HG03066 (cell line): ENCODE data around the gene OSM.

ENCODE experiments used
- ATAC-seq: cut with Tn5 transposase; IDR thresholded peaks from one replicate; pipeline ENCODE4 v1.9.1; 2021; ENCODE audit warnings: low read depth; ENCODE audit not compliant: unreplicated experiment

The OSM gene

DNA sequence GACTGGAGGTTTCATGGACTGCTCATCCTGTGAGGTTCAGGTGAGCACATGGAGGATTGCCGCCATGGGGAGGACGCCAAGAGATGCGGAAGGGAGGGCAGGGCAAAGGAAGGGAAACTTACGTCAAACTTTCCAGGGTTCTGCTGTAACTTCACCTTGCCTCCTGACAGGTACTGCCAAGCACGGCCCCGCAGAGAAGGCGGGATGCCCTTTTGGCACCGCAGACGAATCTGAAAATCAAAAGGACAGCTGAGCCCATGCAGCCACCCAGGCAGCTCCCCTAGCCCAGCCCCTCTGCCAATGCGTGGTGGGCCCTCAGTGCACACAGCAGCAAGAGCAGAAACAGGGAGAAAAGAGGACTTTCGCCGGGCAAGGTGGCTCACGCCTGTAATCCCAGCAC lies 32.7 kb upstream of the OSM start:
- no peak for ATAC-seq

DNA sequence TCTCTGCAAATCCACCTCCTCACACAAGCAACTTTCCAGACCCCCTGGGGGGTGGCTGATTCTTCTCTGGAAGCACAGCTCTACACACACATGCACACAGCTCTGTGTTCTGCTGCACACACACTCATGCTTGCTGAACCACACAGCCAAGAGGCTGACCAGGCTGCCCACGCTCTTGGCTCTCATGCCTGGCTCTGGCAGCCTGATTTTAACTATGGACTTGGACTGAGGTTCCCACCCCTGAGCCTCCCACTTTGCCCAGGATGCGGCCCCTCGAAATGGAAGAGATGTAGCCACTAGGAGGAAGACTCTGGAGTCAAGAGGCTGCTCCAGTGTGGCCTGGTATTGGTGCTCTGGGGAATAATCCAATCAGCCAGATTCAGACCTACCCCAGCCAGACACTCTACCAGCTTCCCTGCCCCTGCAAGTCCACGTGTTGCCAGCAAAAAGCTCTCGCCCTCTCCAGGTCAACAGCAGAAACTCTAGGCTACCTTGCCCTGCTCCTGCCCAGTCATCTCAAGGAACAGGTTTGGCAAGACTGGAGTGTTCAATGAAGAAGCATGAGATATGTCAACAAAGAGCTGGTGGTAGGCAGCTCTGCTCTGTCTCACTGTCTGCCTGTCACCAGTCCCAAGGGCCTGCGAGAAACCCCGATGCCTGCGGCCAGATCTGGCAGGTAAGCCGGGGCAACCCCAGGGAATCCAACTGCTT lies 31.5 kb upstream of the OSM start:
- ATAC-seq, result no peak

- no peak for ATAC-seq
Measured at GRCh38 chr22:30297276-30297990, 30.8 kb upstream of the OSM start.

- no peak for ATAC-seq
Measured at GRCh38 chr22:30296833-30297232, 30.2 kb upstream of the OSM start.

DNA sequence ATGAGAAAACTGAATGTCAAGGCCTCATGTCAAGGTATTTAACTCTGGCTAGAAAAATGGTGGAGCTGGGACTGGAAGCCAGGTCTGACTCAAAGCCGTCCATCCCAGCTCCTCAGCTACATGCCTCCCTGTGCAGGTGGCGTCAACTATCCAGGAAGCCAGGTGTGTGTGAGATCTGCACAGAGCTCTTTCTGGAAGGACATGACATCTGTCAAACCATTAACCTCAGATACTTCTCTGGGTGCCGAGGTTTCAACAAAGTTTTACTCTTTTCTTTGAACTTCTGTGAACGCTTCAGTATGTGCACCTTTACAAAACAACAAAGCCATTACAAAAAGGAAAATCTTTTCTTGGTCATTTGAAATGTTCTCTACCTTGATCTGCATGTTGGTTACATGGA lies 29.7 kb upstream of the OSM start:
- ATAC-seq, result no peak

GRCh38 chr22:30295576-30295975 lies 28.9 kb upstream of the OSM start:
- no peak for ATAC-seq

- ATAC-seq, result no peak
Measured at GRCh38 chr22:30294830-30295229, 28.2 kb upstream of the OSM start.

- ATAC-seq, result no peak
Measured at GRCh38 chr22:30294066-30294465, 27.4 kb upstream of the OSM start.

- no peak for ATAC-seq
Measured at GRCh38 chr22:30293026-30293425, 26.4 kb upstream of the OSM start.

DNA sequence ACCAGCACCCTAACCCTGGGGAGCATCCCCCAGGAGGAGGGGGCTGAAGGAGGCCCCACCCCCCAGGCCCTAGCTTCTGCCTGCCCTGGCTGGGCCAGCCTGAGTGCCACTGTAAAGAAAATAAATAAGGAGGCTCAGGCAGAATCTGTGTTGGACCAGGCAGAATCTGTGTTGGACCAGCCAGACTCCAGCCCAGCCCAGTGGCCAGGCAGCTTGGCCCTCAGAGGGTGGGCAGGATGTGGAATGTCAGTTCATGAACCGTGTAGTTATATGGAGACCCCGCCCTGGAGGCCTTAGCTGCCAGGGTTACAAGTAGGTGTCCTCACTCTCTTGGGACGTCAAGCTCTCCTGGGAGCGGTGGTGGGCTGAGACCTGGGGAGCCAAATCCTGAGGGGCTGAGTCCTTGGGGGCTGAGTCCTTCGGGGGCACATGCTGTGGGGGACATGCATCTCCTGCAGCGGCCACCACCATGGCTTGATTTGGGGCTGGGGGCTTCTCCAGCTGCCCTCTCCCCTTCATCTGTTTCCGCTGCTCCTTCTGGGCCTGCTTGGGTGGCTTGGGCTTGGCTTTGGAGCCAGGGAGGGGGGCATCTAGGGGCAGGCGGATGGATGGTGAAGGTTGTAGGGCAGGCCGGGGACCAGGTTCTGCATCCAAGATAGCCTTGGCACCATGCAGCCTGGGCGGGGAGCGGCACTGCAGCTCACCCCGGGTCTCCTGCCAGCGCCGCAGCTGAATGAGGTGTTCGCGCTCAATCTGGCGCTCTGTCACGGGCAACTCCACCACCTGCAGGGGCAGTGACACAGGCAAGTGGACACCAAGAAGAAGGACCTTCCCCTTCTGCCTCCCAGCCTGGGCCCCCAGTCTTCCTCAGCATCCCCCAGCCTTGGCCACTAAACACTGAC lies 25.7 kb upstream of the OSM start:
- ATAC-seq, result no peak

DNA sequence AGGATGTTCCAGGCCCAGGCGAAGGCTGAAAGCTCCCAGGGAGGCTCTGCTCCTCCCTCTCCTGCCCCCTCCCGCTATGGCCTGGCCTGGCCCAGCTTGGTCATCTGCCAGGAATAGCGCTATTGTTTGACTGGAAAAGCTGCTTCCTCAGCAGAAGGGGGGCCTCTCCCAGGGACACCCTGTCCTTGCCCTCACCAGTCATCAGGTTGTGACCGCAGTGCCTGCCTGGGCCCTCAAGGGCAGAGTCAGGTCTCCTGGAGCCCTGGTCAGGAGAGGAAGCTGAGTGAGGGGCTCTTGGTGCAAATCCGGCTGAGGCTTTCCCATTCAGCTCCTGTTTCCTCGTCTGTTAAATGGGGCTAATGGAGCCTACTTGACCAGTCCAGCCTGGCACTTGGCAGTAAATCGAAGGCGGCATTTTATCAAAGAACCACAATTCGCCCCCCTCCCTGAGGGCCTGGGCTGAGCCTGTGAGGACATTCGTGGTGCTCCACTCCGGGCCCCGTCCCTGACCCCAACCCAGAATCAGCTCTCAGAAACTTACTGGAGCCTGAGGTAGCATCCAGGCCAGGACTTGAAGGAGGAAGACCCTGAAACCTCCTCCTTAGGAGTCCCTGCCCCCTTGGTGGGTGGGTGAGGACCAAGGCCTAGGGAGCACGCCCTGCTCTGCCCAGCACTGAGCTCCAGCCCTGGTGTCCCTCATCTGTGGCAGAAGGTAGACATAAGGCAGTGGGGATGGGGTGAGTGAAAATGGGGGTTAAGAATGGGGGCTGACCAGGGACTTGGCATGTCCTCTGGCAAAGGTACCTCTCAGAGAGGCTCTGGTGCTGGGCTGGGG lies 24.6 kb upstream of the OSM start:
- no peak for ATAC-seq

- ATAC-seq, result peak; percentile 12
Measured at GRCh38 chr22:30290342-30291057, 23.8 kb upstream of the OSM start.

DNA sequence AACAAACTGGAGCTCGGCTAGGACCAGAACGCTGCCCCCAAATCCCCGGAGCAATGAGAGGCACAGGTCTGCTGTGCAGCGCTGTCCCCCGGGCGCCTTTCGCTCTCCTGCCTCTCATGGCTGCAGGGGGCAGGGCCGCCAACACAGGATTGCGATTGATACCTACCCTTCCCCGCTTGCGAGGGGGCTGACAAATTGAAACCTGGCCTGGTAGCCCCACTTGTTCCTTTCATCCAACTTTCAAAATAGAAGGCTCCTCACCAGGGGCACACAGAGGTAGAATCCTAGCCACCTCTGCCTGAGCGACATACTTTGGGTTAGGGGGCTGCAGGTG lies 23.3 kb upstream of the OSM start:
- ATAC-seq, result peak; percentile 31

DNA sequence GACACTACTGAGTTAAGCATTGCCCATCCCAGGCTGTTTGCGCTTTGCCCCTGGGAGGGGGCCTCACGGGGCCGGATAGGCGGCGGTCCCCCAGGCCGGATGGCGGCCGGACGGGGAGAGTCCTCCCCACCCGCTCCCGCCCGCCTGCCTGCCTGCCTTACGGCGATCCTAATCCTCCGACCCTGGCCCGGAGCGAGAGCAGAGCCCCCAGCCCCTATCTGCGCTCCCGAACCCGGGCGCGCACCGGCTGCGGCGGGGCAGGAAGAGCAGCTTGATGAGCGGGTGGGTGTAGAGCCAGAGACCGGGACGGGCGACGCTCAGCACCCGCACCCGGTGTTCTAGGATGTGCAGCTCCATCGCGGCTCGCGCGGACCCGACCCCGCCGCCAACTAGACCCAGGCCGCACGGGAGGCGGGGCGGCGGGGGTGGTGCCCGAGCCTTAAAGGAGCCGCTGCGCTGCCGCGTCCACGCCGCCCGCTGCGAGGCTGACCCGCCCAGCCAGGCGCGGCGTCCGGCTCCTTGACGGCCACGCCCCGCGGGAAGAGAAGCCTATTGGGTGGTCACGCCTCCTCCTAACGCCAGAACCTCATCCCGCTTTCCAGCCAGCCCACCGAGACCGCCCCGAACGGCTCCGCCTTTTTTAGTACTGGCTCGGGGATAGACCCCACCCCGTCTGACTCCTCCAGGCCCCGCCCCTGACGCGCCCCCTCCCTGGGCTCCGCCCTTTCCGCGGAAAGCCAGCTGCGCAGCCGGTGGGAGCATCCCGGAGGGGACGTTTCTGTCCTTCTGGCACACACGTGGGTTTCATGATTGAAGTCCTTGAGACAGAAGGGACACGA lies 22.7 kb upstream of the OSM start, which contains the start of gene CASTOR1:
CASTOR1 (minus strand) TSS at position 365 of the 839 bp plus-strand sequence; CDS start at position 357, 8 bp downstream.
- peak; percentile 66 for ATAC-seq

- no peak for ATAC-seq
Measured at GRCh38 chr22:30288419-30289140, 21.9 kb upstream of the OSM start.

- ATAC-seq, result no peak
Measured at GRCh38 chr22:30287648-30288418, 21.2 kb upstream of the OSM start.

DNA sequence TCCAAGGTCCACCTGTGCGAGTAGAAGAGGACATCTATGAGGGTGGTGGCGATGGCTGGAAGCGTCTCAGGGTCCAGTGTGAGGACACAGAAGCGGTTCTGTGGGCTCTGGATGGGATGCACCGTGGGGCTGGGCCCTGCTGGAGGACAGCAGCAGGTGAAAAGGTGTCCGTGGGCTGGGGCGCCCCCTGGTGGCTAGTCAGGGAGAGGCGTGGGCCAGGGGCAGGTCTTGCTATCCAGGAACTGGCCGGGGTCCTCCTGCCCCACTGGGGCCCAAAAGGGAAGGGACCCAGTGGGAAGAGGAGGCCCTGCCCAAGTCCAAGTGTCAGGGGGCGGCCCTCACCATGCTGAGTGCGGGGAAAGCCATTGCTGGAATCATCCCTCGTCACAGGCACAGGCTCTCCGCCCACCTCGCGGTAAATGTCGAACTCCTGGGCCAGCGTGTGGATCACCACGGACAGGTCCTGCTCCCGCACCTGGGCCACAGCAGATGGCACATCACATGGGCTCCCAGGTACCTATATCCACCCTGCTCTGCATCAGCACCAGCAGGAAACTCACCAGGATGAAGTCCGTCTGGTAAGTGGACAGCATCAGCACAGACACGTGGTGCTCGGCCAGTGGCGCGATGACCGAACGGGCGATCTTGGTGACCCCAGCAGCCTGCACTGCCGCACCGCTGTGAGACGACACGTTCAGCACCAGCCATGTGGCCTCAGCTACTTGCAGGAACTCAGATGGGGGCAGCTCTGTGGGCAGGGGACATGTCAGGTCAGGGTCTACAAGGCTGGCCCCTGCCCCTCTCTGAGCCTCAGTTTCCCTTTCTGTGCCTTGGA lies 20.4 kb upstream of the OSM start:
- no peak for ATAC-seq
